GM12875 (cell line): ENCODE data around the gene SMARCC1.
"Not testable (repeated sequence)": the region's sequence is repeated elsewhere in the genome, so short reads cannot be mapped to it uniquely, and the experiment has no call there.

ENCODE experiments used
- H3K4me3 ChIP-seq: one replicate; pipeline ENCODE4 v1.5.1; 2011; ENCODE audit warnings: low read depth, low read length, control low read depth
- CTCF ChIP-seq: IDR thresholded peaks from 2 replicates; pipeline ENCODE4 v1.5.1; 2011; ENCODE audit warnings: low read depth, mild to moderate bottlenecking, control low read depth, inconsistent platforms, low read length, moderate library complexity, borderline replicate concordance; ENCODE audit not compliant: insufficient read depth

The SMARCC1 gene

GRCh38 chr3:47746264-47746663 lies 35.4 kb downstream of the SMARCC1 start:
- H3K4me3 ChIP-seq, result no peak overlapping the region
- TF ChIP-seq CTCF, result no peak

- no peak for TF ChIP-seq CTCF
- H3K4me3 ChIP-seq, result no peak overlapping the region
Observed at GRCh38 chr3:47743855-47744254, 37.8 kb downstream of the SMARCC1 start.

GRCh38 chr3:47743352-47743751 lies 38.3 kb downstream of the SMARCC1 start:
- not testable (repeated sequence) for H3K4me3 ChIP-seq

- no peak for TF ChIP-seq CTCF
- no peak overlapping the region for H3K4me3 ChIP-seq
Observed at GRCh38 chr3:47741925-47742324, 39.8 kb downstream of the SMARCC1 start.

- no peak overlapping the region for H3K4me3 ChIP-seq
- TF ChIP-seq CTCF, result no peak
Observed at GRCh38 chr3:47732143-47732542, 49.5 kb downstream of the SMARCC1 start.

GRCh38 chr3:47731061-47731460 lies 50.6 kb downstream of the SMARCC1 start:
- H3K4me3 ChIP-seq, result no peak overlapping the region
- no peak for TF ChIP-seq CTCF

GRCh38 chr3:47722859-47723258 lies 58.8 kb downstream of the SMARCC1 start:
- TF ChIP-seq CTCF, result no peak
- no peak overlapping the region for H3K4me3 ChIP-seq

- not testable (repeated sequence) for H3K4me3 ChIP-seq
Observed at GRCh38 chr3:47717448-47717847, 64.2 kb downstream of the SMARCC1 start.
